ENCODE data around the gene PITPNC1. TPM values are rescaled to one million over a fixed set of nuclear protein-coding genes. Genes with fewer than 3 reads are reported as not detected.

Gene PITPNC1
- total RNA-seq, 1 donor from 2014 or later: 25.4 TPM

- H3K4me1 ChIP-seq: peaks cover 11% of the 10 kb centered on the region
- H3K4me3 ChIP-seq: no peak overlapping the region
- no peaks in the 10 kb centered on the region for H3K27me3 ChIP-seq
- ATAC-seq: no peak
- H3K27ac ChIP-seq: no peak overlapping the region
- H3K9me3 ChIP-seq: no peaks in the 10 kb centered on the region
- no peaks in the 10 kb centered on the region for H3K36me3 ChIP-seq
- intact Hi-C loops (cut with DNase I): no loop called here
- no peak for TF ChIP-seq CTCF (IDR thresholded peaks at IDR 0.05)
- no peak for DNase-seq
Measured at GRCh38 chr17:67485666-67486065, 108.6 kb downstream of the PITPNC1 start.

- Histone ChIP-seq H3K9me3 (no peaks in the 10 kb centered on the region), H3K4me3 (no peak overlapping the region), H3K27ac (no peak overlapping the region), H3K36me3 (no peaks in the 10 kb centered on the region), H3K4me1 (peaks cover 15% of the 10 kb centered on the region), H3K27me3 (no peaks in the 10 kb centered on the region)
- intact Hi-C loops (cut with DNase I): no loop called here
- no peak for TF ChIP-seq CTCF (IDR thresholded peaks at IDR 0.05)
- DNase-seq: no peak
- no peak for ATAC-seq
Measured at GRCh38 chr17:67487506-67487905, 110.4 kb downstream of the PITPNC1 start.

GRCh38 chr17:67488161-67488560 lies 111.1 kb downstream of the PITPNC1 start:
- Histone ChIP-seq H3K36me3 (no peaks in the 10 kb centered on the region), H3K4me1 (peaks cover 15% of the 10 kb centered on the region), H3K4me3 (no peak overlapping the region), H3K27ac (no peak overlapping the region), H3K9me3 (no peaks in the 10 kb centered on the region), H3K27me3 (no peaks in the 10 kb centered on the region)
- intact Hi-C loops (cut with DNase I): no loop called here
- DNase-seq (no peak), ATAC-seq (no peak)
- TF ChIP-seq CTCF (IDR thresholded peaks at IDR 0.05): no peak

GRCh38 chr17:67488768-67489167 lies 111.7 kb downstream of the PITPNC1 start:
- intact Hi-C loops (cut with DNase I): no loop called here
- H3K4me3 ChIP-seq: no peak overlapping the region
- no peaks in the 10 kb centered on the region for H3K27me3 ChIP-seq
- H3K9me3 ChIP-seq: no peaks in the 10 kb centered on the region
- no peak for TF ChIP-seq CTCF (IDR thresholded peaks at IDR 0.05)
- peaks cover 15% of the 10 kb centered on the region for H3K4me1 ChIP-seq
- H3K27ac ChIP-seq: no peak overlapping the region
- no peak for ATAC-seq
- DNase-seq: no peak
- no peaks in the 10 kb centered on the region for H3K36me3 ChIP-seq

- DNase-seq (no peak), ATAC-seq (no peak)
- H3K4me3 ChIP-seq: no peak overlapping the region
- H3K4me1 ChIP-seq: peaks cover 15% of the 10 kb centered on the region
- no peaks in the 10 kb centered on the region for H3K9me3 ChIP-seq
- H3K27me3 ChIP-seq: no peaks in the 10 kb centered on the region
- TF ChIP-seq CTCF (IDR thresholded peaks at IDR 0.05): no peak
- intact Hi-C loops (cut with DNase I): no loop called here
- H3K27ac ChIP-seq: no peak overlapping the region
- no peaks in the 10 kb centered on the region for H3K36me3 ChIP-seq
Measured at GRCh38 chr17:67489273-67489672, 112.2 kb downstream of the PITPNC1 start.

GRCh38 chr17:67490471-67490870 lies 113.4 kb downstream of the PITPNC1 start:
- Histone ChIP-seq H3K4me1 (peaks cover 15% of the 10 kb centered on the region), H3K27me3 (no peaks in the 10 kb centered on the region), H3K9me3 (no peaks in the 10 kb centered on the region), H3K27ac (no peak overlapping the region), H3K4me3 (peak overlapping the region; percentile 0), H3K36me3 (no peaks in the 10 kb centered on the region)
- TF ChIP-seq CTCF (IDR thresholded peaks at IDR 0.05): no peak
- ATAC-seq (no peak), DNase-seq (no peak)
- intact Hi-C loops (cut with DNase I): no loop called here

Measured in upper lobe of right lung (tissue), 1 donor.